Hepatocyte (in vitro differentiated cells): ENCODE data around the gene FUBP3.

Source experiments
- EZH2 ChIP-seq: fragments of 200-600 bp; sonication (generic); IDR thresholded peaks from 2 replicates; pipeline ENCODE4 v1.6.1; 2016; ENCODE audit warnings: antibody characterized with exemption, mild to moderate bottlenecking, borderline replicate concordance
- TF ChIP-seq, protein P1 (sequence below): fragments of 200-600 bp; sonication (generic); IDR thresholded peaks from 2 replicates; pipeline ENCODE4 v1.5.1; 2016; ENCODE audit warnings: antibody characterized with exemption, mild to moderate bottlenecking; ENCODE audit not compliant: poor library complexity

DNA sequence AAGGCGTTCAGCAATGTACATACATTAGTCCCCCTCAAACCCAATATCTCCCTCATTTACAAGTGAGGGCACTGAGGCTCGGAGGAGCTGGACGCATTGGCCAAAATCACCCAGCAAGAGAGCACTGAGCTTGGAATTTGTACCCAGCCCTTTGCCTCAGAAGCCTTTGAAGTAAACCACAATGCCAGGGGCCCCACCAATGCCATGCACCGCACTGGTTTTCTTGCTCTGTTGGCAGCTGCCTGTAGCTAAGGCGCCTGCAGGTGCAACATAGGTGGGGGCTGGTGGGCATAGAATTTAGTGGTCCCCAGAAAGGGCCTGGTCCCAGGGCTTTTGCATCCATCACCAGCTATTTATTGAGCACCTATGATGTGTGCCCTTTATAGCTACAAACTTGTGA, 37.3 kb upstream of the FUBP3 start:
- TF ChIP-seq, protein P1, sequence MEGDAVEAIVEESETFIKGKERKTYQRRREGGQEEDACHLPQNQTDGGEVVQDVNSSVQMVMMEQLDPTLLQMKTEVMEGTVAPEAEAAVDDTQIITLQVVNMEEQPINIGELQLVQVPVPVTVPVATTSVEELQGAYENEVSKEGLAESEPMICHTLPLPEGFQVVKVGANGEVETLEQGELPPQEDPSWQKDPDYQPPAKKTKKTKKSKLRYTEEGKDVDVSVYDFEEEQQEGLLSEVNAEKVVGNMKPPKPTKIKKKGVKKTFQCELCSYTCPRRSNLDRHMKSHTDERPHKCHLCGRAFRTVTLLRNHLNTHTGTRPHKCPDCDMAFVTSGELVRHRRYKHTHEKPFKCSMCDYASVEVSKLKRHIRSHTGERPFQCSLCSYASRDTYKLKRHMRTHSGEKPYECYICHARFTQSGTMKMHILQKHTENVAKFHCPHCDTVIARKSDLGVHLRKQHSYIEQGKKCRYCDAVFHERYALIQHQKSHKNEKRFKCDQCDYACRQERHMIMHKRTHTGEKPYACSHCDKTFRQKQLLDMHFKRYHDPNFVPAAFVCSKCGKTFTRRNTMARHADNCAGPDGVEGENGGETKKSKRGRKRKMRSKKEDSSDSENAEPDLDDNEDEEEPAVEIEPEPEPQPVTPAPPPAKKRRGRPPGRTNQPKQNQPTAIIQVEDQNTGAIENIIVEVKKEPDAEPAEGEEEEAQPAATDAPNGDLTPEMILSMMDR, result no peak
- TF ChIP-seq EZH2, result no peak
